Vagina (tissue), 2 donors: ENCODE data around the gene ULBP1.
"Not testable (repeated sequence)": the region's sequence is repeated elsewhere in the genome, so short reads cannot be mapped to it uniquely, and the experiment has no call there.

ENCODE experiments used
- POLR2AphosphoS5 ChIP-seq, 2 donors: sonication (generic); formaldehyde crosslinking; IDR thresholded peaks; one replicate each; pipeline ENCODE4 v1.9.0; 2017; ENCODE audit warnings: antibody characterized with exemption in 2 of 2, mild to moderate bottlenecking in 2 of 2, low read depth in 1 of 2; ENCODE audit not compliant: insufficient read depth in 1 of 2
- TF ChIP-seq, protein P1 (sequence below), 3 experiments: fragments of 450-650 bp in 2 of 3; fragments of 200-600 bp in 1 of 3; sonication (generic) in 1 of 3; IDR thresholded peaks; one replicate each; pipeline ENCODE4 v1.5.1; 2017 to 2019; ENCODE audit warnings: antibody characterized with exemption in 3 of 3, mild to moderate bottlenecking in 2 of 3, moderate library complexity in 2 of 3

GRCh38 chr6:149943321-149943720 lies 20.4 kb upstream of the ULBP1 start:
- TF ChIP-seq, protein P1, sequence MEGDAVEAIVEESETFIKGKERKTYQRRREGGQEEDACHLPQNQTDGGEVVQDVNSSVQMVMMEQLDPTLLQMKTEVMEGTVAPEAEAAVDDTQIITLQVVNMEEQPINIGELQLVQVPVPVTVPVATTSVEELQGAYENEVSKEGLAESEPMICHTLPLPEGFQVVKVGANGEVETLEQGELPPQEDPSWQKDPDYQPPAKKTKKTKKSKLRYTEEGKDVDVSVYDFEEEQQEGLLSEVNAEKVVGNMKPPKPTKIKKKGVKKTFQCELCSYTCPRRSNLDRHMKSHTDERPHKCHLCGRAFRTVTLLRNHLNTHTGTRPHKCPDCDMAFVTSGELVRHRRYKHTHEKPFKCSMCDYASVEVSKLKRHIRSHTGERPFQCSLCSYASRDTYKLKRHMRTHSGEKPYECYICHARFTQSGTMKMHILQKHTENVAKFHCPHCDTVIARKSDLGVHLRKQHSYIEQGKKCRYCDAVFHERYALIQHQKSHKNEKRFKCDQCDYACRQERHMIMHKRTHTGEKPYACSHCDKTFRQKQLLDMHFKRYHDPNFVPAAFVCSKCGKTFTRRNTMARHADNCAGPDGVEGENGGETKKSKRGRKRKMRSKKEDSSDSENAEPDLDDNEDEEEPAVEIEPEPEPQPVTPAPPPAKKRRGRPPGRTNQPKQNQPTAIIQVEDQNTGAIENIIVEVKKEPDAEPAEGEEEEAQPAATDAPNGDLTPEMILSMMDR (IDR thresholded peaks at IDR 0.05): not testable (repeated sequence)
- not testable (repeated sequence) for TF ChIP-seq POLR2AphosphoS5 (IDR thresholded peaks at IDR 0.05; ENCODE audit: insufficient read depth in 1 of 2, low read depth in 1 of 2)
